Measurements from ENCODE around the gene CD209. TPM values are rescaled to one million over a fixed set of nuclear protein-coding genes. Genes with fewer than 3 reads are reported as not detected.
A peak's percentile ranks its signal among the peaks of the same experiment; 100 is the strongest.
"Not testable (repeated sequence)": the region's sequence is repeated elsewhere in the genome, so short reads cannot be mapped to it uniquely, and the experiment has no call there.

Gene CD209, protein sequence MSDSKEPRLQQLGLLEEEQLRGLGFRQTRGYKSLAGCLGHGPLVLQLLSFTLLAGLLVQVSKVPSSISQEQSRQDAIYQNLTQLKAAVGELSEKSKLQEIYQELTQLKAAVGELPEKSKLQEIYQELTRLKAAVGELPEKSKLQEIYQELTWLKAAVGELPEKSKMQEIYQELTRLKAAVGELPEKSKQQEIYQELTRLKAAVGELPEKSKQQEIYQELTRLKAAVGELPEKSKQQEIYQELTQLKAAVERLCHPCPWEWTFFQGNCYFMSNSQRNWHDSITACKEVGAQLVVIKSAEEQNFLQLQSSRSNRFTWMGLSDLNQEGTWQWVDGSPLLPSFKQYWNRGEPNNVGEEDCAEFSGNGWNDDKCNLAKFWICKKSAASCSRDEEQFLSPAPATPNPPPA
- total RNA-seq, result 10 to 100 TPM; 18.3 to 39.5 TPM
- long read RNA-seq, partial matches to known transcripts, result 0 of 1 reads
- long read RNA-seq, other reads (novel, unspliced or antisense), result 1 of 1 reads

- no peak for DNase-seq
- peak in 1 of 2 donors; percentile 25 for ATAC-seq
- intact Hi-C loops (cut with DNase I), result no loop called here
Measured at GRCh38 chr19:7746903-7747884, at the start of gene CD209. TSS of gene CD209 (minus strand) at chr19:7747534. CDS start at chr19:7747511, 23 bp downstream.

- ATAC-seq (no peak), DNase-seq (no peak)
- intact Hi-C loops (cut with DNase I), result loop anchor here (5.0 to 10.0 kb wide), 3 partner anchors 141 to 441 kb away; no protein-coding TSS in a partner anchor
Measured at GRCh38 chr19:7795555-7796161, 48.3 kb upstream of the CD209 start.

GRCh38 chr19:7793493-7793892, 46.2 kb upstream of the CD209 start:
- ATAC-seq (no peak), DNase-seq (no peak)
- intact Hi-C loops (cut with DNase I), result loop anchor here (10.0 kb wide), 2 partner anchors 139 to 439 kb away; no protein-coding TSS in a partner anchor

DNA sequence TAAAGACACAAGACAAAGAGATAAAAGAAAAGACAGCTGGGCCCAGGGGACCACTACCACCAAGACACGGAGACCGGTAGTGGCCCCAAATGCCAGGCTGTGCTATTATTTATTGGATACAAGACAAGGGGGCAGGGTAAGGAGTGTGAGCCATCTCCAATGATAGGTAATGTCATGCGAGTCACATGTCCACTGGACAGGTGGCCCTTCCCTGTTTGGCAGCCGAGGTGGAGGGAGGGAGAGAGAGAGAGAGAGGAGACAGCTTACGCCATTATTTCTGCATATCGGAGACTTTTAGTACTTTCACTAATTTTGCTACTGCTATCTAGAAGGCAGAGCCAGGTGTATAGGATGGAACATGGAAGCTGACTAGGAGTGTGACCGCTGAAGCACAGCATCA, 45.4 kb upstream of the CD209 start:
- intact Hi-C loops (cut with DNase I), result loop anchor here (10.0 kb wide), 2 partner anchors 138 to 438 kb away; no protein-coding TSS in a partner anchor
- ATAC-seq, result not testable (repeated sequence)

GRCh38 chr19:7792281-7792680, 44.9 kb upstream of the CD209 start:
- intact Hi-C loops (cut with DNase I), result loop anchor here (10.0 kb wide), 2 partner anchors 137 to 437 kb away; no protein-coding TSS in a partner anchor
- ATAC-seq (no peak), DNase-seq (no peak)

More for the DNA sequence above, 45.4 kb upstream of the CD209 start:
- not testable (repeated sequence) for DNase-seq

- ATAC-seq (no peak), DNase-seq (no peak)
- intact Hi-C loops (cut with DNase I), result loop anchor here (10.0 kb wide), 2 partner anchors 136 to 436 kb away; no protein-coding TSS in a partner anchor
Measured at GRCh38 chr19:7790416-7790815, 43.1 kb upstream of the CD209 start.

- DNase-seq (no peak), ATAC-seq (no peak)
- intact Hi-C loops (cut with DNase I), result no loop called here
Measured at GRCh38 chr19:7789447-7789846, 42.1 kb upstream of the CD209 start.

DNA sequence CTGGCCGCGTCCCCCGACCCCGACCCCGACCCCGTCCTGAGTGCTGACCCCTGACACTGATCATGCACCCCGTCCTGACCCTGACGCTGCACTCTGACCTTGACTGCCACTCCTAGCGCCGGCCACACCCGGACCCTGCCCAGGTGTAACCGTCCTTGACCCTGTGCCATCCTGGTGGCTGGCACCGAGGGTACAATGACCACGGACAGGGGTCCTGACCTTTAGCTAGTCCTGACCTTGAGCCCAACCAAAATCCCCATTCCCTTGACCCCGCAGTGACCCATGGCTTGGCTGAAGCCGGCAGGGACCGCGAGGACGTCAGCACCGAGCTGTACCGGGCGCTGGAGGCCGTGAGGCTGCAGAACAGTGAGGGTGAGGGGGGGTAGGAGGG, 41.6 kb upstream of the CD209 start:
- DNase-seq (no peak), ATAC-seq (no peak)
- intact Hi-C loops (cut with DNase I), result no loop called here

GRCh38 chr19:7788178-7788932, 41.0 kb upstream of the CD209 start:
- intact Hi-C loops (cut with DNase I), result no loop called here
- DNase-seq (no peak), ATAC-seq (peak in 1 of 2 donors; percentile 8)

DNA sequence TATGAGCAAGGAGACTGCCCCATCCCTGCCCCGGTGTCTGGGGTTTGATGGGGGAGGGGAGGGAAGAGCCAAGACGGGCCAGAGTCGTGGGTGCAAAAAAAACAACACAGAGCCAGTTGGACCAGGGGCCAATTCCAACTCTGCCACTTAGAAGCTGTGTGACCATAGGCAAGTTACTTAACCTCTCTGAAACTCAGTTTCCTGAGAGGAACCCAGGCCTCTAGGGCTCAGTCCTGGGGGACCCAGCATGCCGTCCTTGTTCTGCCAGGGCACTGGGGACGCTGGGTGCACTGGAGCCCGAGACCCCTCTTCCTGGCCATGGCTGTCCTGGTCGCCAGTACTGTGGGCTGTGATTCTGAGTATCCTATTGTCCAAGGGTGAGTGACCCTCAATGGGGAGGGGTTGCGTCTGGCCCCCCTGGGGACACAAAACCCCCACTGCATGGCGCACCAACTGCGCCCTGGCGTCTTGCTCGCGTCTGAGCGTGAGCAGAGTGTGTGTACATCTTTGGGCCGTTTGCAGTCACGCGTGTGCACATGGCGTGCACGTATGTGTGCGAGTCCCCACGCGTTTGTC, 40.4 kb upstream of the CD209 start:
- intact Hi-C loops (cut with DNase I), result no loop called here
- ATAC-seq (no peak), DNase-seq (no peak)

- peak in 1 of 2 donors; percentile 53 for ATAC-seq
- peak; percentile 29 for DNase-seq
- intact Hi-C loops (cut with DNase I), result no loop called here
Measured at GRCh38 chr19:7787141-7787540, 39.8 kb upstream of the CD209 start.

- ATAC-seq, result no peak
- no peak for DNase-seq
- intact Hi-C loops (cut with DNase I), result no loop called here
Measured at GRCh38 chr19:7784856-7785255, 37.5 kb upstream of the CD209 start.

DNA sequence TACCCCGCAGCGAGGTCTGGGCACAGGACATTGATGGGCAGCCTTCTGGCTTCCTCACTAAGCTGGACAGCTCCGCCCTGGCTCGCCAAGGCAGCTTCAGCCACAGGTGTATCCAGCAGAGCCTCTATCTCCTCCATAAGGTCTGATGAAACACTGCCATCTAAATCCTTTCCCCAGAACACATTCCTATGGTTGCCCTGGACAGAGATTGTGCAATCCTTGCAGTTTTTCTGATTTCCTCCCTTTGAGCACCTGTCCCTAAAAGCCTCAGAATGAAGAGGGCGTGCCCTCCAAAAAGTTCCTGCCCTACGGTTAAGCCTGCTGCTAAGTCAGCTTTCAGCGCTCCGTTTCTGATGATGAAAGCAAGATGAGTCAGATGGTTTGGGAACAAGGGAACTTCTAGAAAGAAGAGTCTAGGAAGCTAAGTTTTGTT, 36.7 kb upstream of the CD209 start:
- intact Hi-C loops (cut with DNase I), result no loop called here
- peak; percentile 34 to 87 for ATAC-seq
- DNase-seq, result no peak

DNA sequence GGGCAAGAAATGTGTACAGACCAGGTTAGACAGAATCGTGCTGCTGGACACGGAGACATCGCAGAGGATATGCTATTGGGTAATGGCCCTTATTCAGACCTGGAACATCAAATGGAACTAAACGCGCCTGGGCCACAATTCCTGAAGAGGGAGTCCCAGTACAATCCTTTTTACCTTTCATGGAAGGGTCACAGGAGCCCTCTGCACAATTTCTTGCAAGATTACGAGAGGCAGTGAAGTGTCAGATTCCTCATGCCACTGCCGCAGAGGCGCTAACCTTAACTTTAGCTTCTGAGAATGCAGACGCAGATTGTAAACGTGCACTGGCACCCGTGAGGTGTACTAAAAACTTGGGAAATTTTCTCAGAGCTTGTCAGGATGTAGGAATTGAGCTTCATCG, 33.8 kb upstream of the CD209 start:
- ATAC-seq (no peak), DNase-seq (no peak)
- intact Hi-C loops (cut with DNase I), result no loop called here

- ATAC-seq, result no peak
- intact Hi-C loops (cut with DNase I), result no loop called here
- no peak for DNase-seq
Measured at GRCh38 chr19:7779631-7780486, 32.5 kb upstream of the CD209 start.

DNA sequence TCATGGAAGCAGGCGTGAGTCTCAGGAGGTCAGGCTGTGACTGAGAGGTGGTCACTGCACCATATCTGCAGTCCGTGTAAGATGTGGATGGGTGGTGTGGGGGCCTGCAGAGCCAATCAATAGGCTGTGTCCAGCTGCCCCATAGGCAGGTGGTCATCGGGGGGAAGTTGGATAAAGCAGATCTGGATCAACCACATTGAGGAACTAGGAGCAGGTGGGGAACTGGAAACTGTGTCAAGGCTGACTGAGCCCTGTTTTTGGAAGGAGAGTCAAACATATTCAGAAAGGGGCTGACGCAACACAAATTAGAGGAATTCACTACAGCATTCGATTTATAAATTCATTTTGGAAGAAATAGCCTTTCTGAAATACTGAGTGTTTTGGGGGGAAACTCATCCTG, 30.7 kb upstream of the CD209 start:
- DNase-seq, result no peak
- peak in 1 of 2 donors; percentile 39 for ATAC-seq
- intact Hi-C loops (cut with DNase I), result no loop called here

- intact Hi-C loops (cut with DNase I), result no loop called here
- ATAC-seq (no peak), DNase-seq (no peak)
Measured at GRCh38 chr19:7775761-7776160, 28.4 kb upstream of the CD209 start.
